Measurements from ENCODE around the gene CAMTA1.
"Not testable (repeated sequence)": the region's sequence is repeated elsewhere in the genome, so short reads cannot be mapped to it uniquely, and the experiment has no call there.

CAMTA1 gene

GRCh38 chr1:6785318-6785727, at the start of gene CAMTA1:
Gene CAMTA1 (plus strand): TSS chr1:6785454. CDS start chr1:6785531, 77 bp downstream.
- DNase-seq (ENCODE audit: low read depth in 3 of 3, low spot score in 1 of 3), result peak in 1 of 3 donors; percentile 98

GRCh38 chr1:6738987-6739676, 46.1 kb upstream of the CAMTA1 start:
- no peak for DNase-seq (ENCODE audit: low read depth in 3 of 3, low spot score in 1 of 3)

- DNase-seq (ENCODE audit: low read depth in 3 of 3, low spot score in 1 of 3), result not testable (repeated sequence)
Measured at GRCh38 chr1:6742676-6743188, 42.5 kb upstream of the CAMTA1 start.

- DNase-seq (ENCODE audit: low read depth in 3 of 3, low spot score in 1 of 3), result no peak
Measured at GRCh38 chr1:6743189-6744101, 41.8 kb upstream of the CAMTA1 start.

- no peak for DNase-seq (ENCODE audit: low read depth in 3 of 3, low spot score in 1 of 3)
Measured at GRCh38 chr1:6745073-6745472, 40.2 kb upstream of the CAMTA1 start.

GRCh38 chr1:6747674-6748073, 37.6 kb upstream of the CAMTA1 start:
- no peak for DNase-seq (ENCODE audit: low read depth in 3 of 3, low spot score in 1 of 3)

- DNase-seq (ENCODE audit: low read depth in 3 of 3, low spot score in 1 of 3), result no peak
Measured at GRCh38 chr1:6750490-6750889, 34.8 kb upstream of the CAMTA1 start.

- DNase-seq (ENCODE audit: low read depth in 3 of 3, low spot score in 1 of 3), result no peak
Measured at GRCh38 chr1:6753320-6754140, 31.7 kb upstream of the CAMTA1 start.

- no peak for DNase-seq (ENCODE audit: low read depth in 3 of 3, low spot score in 1 of 3)
Measured at GRCh38 chr1:6756457-6756856, 28.8 kb upstream of the CAMTA1 start.

GRCh38 chr1:6757719-6758435, 27.4 kb upstream of the CAMTA1 start:
- DNase-seq (ENCODE audit: low read depth in 3 of 3, low spot score in 1 of 3), result no peak

- DNase-seq (ENCODE audit: low read depth in 3 of 3, low spot score in 1 of 3), result no peak
Measured at GRCh38 chr1:6761196-6761737, 24.0 kb upstream of the CAMTA1 start.

GRCh38 chr1:6762060-6762459, 23.2 kb upstream of the CAMTA1 start:
- DNase-seq (ENCODE audit: low read depth in 3 of 3, low spot score in 1 of 3), result no peak

GRCh38 chr1:6770751-6771440, 14.4 kb upstream of the CAMTA1 start:
- no peak for DNase-seq (ENCODE audit: low read depth in 3 of 3, low spot score in 1 of 3)

- no peak for DNase-seq (ENCODE audit: low read depth in 3 of 3, low spot score in 1 of 3)
Measured at GRCh38 chr1:6771441-6771769, 13.8 kb upstream of the CAMTA1 start.

GRCh38 chr1:6774381-6774780, 10.9 kb upstream of the CAMTA1 start:
- no peak for DNase-seq (ENCODE audit: low read depth in 3 of 3, low spot score in 1 of 3)

- DNase-seq (ENCODE audit: low read depth in 3 of 3, low spot score in 1 of 3), result no peak
Measured at GRCh38 chr1:6775261-6776043, 9.8 kb upstream of the CAMTA1 start.

GRCh38 chr1:6776389-6776788, 8.9 kb upstream of the CAMTA1 start:
- DNase-seq (ENCODE audit: low read depth in 3 of 3, low spot score in 1 of 3), result no peak

GRCh38 chr1:6776895-6777294, 8.4 kb upstream of the CAMTA1 start:
- DNase-seq (ENCODE audit: low read depth in 3 of 3, low spot score in 1 of 3), result no peak

- no peak for DNase-seq (ENCODE audit: low read depth in 3 of 3, low spot score in 1 of 3)
Measured at GRCh38 chr1:6777813-6778212, 7.4 kb upstream of the CAMTA1 start.

All from stimulated activated CD4-positive, alpha-beta T cell treated with anti-CD3 and anti-CD28 coated beads, TNF-alpha, amount 100 ng/mL, for 1 hour (primary cell).